Fibroblast of pulmonary artery (primary cell): ENCODE measurements around the gene STKLD1.

Experiments used
- DNase-seq: peaks from one replicate; pipeline ENCODE4 v3.0.0-alpha.2; 2010; ENCODE audit warnings: low read depth
- H3K4me3 ChIP-seq: replicated peaks from 2 replicates; pipeline ENCODE4 v1.5.1; 2011; ENCODE audit warnings: low read depth, mild to moderate bottlenecking, control low read depth, low read length, moderate library complexity
- TF ChIP-seq, protein P1 (sequence below): IDR thresholded peaks from 2 replicates; pipeline ENCODE4 v1.5.1; 2011; ENCODE audit warnings: mild to moderate bottlenecking, control low read depth, low read length, inconsistent platforms; ENCODE audit errors: missing control alignments

The STKLD1 gene

DNA sequence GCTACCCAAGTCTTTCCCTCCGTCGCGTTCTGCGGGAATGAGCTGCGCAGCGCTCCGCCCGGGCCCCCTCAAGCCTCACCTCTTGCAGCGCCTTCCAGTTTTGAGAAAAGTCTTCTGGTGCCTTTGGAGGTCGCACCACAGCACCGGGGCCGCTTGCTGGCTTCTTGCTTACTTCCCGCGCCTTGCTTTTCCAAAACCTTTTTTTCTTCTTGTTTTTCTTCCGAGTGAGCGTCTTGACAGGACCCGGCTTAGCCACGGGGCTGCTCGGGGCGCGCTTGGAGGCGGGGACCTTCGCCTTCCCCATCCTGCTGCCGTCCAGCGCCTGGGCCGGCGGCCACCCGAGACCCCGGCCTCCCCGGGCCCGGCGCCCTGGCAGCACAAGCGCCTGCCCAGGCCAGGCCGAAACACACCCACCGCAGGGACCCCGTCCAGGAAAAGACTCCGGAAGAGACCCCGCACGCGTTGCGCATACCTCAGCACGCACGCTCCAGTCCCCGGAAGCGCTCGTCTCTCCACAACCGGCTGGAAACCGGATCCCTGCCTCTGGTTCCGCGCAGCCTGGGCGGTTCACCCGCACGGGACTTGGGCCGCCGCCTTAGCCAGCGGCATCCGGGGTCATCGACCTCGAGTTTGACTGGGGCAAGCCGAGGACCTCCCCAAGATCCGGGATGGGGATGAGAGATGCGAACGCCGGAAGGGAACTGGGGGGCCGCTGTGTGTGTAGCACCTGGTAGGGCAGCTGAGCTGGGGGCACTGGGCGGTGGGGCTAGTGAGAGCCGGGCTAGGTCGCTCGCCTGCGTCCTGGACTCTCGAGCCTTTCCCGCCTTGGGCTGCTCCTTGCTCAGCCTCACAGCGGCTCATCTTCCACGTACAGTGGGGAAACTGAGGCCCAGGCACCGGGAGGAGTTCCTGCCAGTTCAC is 41.6 kb downstream of the STKLD1 start, which contains the start of gene REXO4:
Gene REXO4, minus strand, starts transcription at position 470 of the 921 bp plus-strand sequence. Its CDS starts 166 bp downstream, at position 304.
- H3K4me3 ChIP-seq: peak within 1 kb of the TSS; percentile 92
- TF ChIP-seq, protein P1, sequence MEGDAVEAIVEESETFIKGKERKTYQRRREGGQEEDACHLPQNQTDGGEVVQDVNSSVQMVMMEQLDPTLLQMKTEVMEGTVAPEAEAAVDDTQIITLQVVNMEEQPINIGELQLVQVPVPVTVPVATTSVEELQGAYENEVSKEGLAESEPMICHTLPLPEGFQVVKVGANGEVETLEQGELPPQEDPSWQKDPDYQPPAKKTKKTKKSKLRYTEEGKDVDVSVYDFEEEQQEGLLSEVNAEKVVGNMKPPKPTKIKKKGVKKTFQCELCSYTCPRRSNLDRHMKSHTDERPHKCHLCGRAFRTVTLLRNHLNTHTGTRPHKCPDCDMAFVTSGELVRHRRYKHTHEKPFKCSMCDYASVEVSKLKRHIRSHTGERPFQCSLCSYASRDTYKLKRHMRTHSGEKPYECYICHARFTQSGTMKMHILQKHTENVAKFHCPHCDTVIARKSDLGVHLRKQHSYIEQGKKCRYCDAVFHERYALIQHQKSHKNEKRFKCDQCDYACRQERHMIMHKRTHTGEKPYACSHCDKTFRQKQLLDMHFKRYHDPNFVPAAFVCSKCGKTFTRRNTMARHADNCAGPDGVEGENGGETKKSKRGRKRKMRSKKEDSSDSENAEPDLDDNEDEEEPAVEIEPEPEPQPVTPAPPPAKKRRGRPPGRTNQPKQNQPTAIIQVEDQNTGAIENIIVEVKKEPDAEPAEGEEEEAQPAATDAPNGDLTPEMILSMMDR: no peak
- peak; percentile 89 for DNase-seq

DNA sequence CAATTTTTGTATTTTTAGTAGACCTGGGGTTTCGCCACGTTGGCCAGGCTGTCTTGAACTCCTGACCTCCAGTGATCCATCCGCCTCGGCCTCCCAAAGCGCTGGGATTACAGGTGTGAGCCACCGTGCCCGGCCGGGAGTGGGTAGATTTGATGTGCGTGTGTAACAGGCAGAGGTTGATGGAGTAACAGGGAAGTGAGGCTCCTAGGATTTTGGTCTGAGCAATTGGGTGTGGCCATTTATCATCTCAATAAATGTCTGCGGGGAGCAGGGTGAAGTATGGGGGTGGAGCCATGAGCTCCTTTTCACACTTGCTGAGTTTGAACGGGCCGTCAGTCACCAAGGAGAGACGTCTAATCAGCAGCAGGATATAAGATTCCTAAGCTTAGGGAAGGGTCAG is 42.8 kb downstream of the STKLD1 start:
- DNase-seq: no peak
- no peak overlapping the region for H3K4me3 ChIP-seq
- TF ChIP-seq, protein P1: no peak

DNA sequence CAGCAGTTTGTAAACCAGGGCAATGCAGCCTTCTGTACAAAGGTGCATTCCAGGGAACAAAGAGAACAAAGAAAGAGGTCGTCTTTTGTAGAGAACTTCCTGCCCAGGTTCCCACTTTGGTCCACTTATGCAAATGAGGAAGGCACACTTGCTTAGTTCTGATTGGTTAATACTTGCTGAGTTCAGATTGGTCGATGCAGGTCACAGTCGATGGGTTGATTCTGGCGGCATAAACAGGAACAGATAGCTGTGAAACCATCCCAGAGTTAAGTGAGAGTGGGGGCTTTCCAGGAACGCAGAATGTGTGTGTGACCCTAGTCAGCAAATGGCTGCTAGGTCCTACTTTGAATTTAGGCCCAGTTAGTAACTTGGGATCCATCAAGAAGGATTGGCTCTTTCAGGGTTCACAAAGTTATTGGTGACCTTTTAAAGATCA is 44.2 kb downstream of the STKLD1 start:
- no peak overlapping the region for H3K4me3 ChIP-seq
- TF ChIP-seq, protein P1: no peak
- DNase-seq: no peak

DNA sequence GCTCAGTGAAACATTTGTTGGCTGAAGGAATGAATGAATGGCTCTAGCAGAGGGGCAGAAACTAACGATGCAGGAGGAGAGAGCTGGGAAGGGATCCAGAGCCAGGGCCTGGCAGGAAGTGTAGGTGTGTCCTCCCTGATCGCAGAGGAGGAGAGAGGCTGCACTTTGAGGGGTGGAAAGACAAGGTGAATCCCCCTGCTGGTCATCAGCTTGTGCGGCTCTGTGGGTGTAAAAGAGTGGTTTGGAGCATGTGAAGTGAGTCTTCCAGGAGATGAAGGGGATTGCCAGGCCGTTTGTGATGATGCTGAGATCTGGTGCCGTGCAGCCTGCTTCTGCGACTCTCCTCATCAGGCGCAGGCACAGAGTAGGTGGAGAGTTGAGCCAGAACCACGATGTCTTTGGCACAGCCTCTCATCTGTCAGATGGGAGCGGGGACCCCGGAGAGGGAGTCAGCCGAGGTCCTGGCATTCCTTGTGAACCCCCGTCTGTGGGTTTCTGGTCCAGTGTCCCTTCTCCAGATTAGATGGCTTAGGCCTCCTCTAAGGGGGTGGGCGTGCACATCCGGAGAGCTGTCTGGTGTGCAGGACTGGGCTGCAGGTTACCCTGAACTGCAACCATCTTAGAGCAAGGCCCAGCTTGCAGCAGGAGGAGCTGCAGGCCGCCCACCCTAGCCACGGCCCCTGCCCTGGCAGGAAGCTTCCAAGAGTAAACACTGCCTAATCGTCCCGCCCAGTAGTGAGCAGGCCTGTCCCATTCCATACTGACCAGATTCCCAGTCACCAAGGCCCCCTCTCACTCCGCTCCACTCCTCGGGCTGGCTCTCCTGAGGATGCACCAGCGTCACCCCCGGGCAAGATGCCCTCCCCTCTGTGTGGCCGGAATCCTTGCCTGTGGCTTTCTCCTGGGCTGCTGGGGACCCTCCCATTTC is 45.7 kb downstream of the STKLD1 start, which contains the start of gene ADAMTS13:
Gene ADAMTS13, plus strand, starts transcription at position 753 of the 928 bp plus-strand sequence. Its CDS starts 77 bp downstream, at position 830.
- H3K4me3 ChIP-seq: no peak within 1 kb of the TSS
- no peak for DNase-seq
- TF ChIP-seq, protein P1: no peak

DNA sequence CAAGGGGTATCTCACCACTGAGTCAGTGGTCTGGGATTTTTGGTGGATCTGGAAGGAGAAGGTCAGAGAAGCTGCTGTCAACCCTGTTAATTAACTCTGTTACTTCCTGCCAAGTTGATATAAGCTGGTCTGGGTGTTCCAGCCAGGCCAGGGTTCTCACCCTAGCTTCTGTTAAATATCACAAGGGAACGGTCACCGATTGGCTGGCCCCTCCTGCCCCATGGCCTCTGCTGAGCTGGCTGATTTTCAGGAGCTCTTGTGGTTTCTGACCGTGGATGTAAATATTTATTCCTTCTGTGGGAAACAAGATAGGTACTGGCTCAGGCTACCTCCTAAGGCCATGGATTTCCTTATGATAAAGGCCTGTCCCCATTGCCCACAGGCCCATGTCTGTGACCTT is 47.0 kb downstream of the STKLD1 start:
- H3K4me3 ChIP-seq: no peak overlapping the region
- TF ChIP-seq, protein P1: no peak
- DNase-seq: no peak

DNA sequence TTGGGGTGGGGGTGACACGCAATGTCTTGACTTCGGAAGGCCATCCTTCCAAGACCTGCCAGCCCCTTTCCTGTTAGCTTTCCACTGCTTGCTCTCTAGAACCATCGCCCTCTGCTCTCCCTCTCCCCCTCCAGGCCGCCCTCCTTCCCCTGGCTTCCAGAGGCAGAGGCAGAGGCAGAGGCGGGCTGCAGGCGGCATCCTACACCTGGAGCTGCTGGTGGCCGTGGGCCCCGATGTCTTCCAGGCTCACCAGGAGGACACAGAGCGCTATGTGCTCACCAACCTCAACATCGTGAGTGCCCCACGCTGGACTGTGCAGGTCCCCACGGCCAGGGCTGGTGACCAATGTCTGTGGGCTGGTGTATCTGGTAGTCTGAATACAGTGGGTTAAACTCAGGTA is 48.0 kb downstream of the STKLD1 start:
- DNase-seq: no peak
- H3K4me3 ChIP-seq: no peak overlapping the region
- TF ChIP-seq, protein P1: no peak
